Activated naive CD4-positive, alpha-beta T cell treated with anti-CD3 and anti-CD28 coated beads for 36 hours (primary cell): ENCODE measurements around the gene CADM4. TPM values are rescaled to one million over a fixed set of nuclear protein-coding genes. Genes with fewer than 3 reads are reported as not detected.
A peak's percentile ranks its signal among the peaks of the same experiment; 100 is the strongest.
"Not testable (repeated sequence)": the region's sequence is repeated elsewhere in the genome, so short reads cannot be mapped to it uniquely, and the experiment has no call there.

ENCODE experiments used
- CTCF ChIA-PET: fragments of 350-600 bp; sonication (Branson Sonifier 250); formaldehyde crosslinking; loops from one replicate; lab custom pipeline; 2021; ENCODE audit warnings: antibody characterized with exemption; lab: Charles Lee
- DNase-seq: peaks from one replicate; pipeline ENCODE4 v3.0.0-alpha.2; 2020
- H3K27ac Mint-ChIP-seq: one replicate; pipeline ENCODE4 v1.8.0; 2021; ENCODE audit warnings: mild to moderate bottlenecking, mixed read lengths
- H3K27me3 Mint-ChIP-seq: one replicate; pipeline ENCODE4 v1.8.0; 2021; ENCODE audit warnings: low read depth, mixed read lengths
- H3K36me3 Mint-ChIP-seq: one replicate; pipeline ENCODE4 v1.8.0; 2021; ENCODE audit warnings: low read depth, mixed read lengths
- H3K4me1 Mint-ChIP-seq: one replicate; pipeline ENCODE4 v1.8.0; 2021; ENCODE audit warnings: low read depth, mixed read lengths
- H3K4me3 Mint-ChIP-seq: one replicate; pipeline ENCODE4 v1.8.0; 2021; ENCODE audit warnings: mild to moderate bottlenecking, moderate library complexity, mixed read lengths
- H3K9me3 Mint-ChIP-seq: one replicate; pipeline ENCODE4 v1.8.0; 2021; ENCODE audit warnings: mixed read lengths
- intact Hi-C: fragments of 100-400 bp; cut with micrococcal nuclease; formaldehyde crosslinking; loops from one replicate; pipeline ENCODE4 v1.15.1; 2023
- total RNA-seq, 2 experiments: library from RNA; stranded (reverse); gene quantifications; one replicate each; pipeline ENCODE4 v1.2.3, GENCODE V29; 2021

CADM4 gene
- total RNA-seq, 2 experiments from 2014 or later: 0.64 to 0.67 TPM

DNA sequence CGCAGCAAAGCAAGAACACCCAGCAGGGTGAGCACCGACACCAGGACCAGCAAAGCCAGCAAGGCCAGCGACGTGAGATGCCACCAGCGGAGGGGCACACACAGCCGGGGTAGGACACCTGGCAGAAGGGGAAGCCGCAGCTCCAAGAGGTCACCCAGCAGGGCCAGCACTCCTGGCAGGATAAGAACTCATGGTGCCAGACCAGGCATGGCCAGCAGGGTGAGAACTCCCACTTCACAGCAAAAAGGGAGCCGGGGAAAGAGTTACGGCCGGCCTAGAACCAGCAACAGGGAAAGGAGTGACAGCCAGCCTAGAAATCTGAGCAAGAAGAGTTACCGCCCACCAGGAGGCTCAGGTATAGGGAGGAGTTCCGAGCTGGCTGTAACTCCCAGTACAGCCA lies 27.3 kb downstream of the CADM4 start:
- intact Hi-C loops: no loop called here
- Mint-ChIP-seq H3K9me3 (no peaks in the 10 kb centered on the region), H3K36me3 (peaks cover 9% of the 10 kb centered on the region), H3K27ac (no peak overlapping the region), H3K4me3 (no peak overlapping the region), H3K27me3 (no peaks in the 10 kb centered on the region), H3K4me1 (peaks cover 11% of the 10 kb centered on the region)
- CTCF ChIA-PET: no interaction called here
- no peak for DNase-seq

DNA sequence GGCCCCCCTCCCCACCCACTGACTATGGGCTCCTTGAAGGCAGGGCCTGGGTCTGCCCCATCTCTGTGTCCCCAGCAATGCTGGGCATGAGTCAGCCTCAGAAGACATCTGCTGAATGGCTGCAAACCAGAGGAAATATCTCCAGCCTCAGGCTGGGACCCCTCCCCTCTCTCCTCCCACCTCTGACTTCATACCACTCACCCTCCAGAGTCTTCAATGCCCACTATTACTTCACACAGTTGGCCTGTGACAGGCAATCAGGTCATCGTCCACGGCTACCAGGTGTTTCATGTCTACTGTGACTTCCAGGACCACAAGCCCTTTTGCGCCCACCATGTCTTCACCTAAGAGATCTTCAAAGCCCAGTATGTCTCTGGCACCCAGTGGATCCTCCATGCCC lies 27.9 kb downstream of the CADM4 start, which contains the start of gene SRRM5:
TSS of gene SRRM5 (plus strand) at position 301 of the 400 bp plus-strand sequence. CDS start at position 335, 34 bp downstream.
- CTCF ChIA-PET: no interaction called here
- no peak for DNase-seq
- no peaks in the 10 kb centered on the region for H3K9me3 Mint-ChIP-seq
- no peak within 1 kb of the TSS for H3K27ac Mint-ChIP-seq
- no peak within 1 kb of the TSS for H3K4me3 Mint-ChIP-seq
- no peaks in the 10 kb centered on the region for H3K27me3 Mint-ChIP-seq
- intact Hi-C loops: no loop called here
- peaks cover 9% of the 10 kb centered on the region for H3K4me1 Mint-ChIP-seq
- peaks cover 9% of the 10 kb centered on the region for H3K36me3 Mint-ChIP-seq

GRCh38 chr19:43610493-43610892 lies 29.2 kb downstream of the CADM4 start:
- Mint-ChIP-seq H3K9me3 (no peaks in the 10 kb centered on the region), H3K4me1 (peaks cover 7% of the 10 kb centered on the region), H3K4me3 (no peak overlapping the region), H3K27me3 (no peaks in the 10 kb centered on the region), H3K27ac (peak overlapping the region; percentile 50), H3K36me3 (peaks cover 9% of the 10 kb centered on the region)
- intact Hi-C loops: no loop called here
- CTCF ChIA-PET: no interaction called here
- no peak for DNase-seq

DNA sequence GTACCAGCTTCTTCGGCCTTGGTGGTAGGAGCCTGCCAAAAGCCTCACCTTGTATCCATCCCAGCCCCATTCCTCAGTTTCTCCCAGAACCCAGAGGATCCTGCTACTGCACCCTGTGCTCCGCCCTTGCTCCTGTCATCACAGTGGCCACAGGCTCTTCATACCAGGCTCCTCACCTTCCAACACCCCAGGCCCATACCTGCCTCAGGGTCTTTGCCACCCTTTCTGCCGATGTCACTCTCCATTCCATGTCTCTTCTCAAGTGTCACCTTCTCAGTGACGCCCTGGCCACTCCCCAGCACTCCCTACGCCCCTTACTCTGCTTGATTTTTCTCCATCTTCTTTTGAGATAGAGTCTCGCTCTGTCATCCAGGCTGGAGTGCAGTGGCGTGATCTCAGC lies 29.8 kb downstream of the CADM4 start:
- H3K27me3 Mint-ChIP-seq: no peaks in the 10 kb centered on the region
- DNase-seq: no peak
- no peaks in the 10 kb centered on the region for H3K9me3 Mint-ChIP-seq
- no peak overlapping the region for H3K27ac Mint-ChIP-seq
- CTCF ChIA-PET: no interaction called here
- intact Hi-C loops: no loop called here
- no peak overlapping the region for H3K4me3 Mint-ChIP-seq
- peaks cover 7% of the 10 kb centered on the region for H3K4me1 Mint-ChIP-seq
- peaks cover 9% of the 10 kb centered on the region for H3K36me3 Mint-ChIP-seq

DNA sequence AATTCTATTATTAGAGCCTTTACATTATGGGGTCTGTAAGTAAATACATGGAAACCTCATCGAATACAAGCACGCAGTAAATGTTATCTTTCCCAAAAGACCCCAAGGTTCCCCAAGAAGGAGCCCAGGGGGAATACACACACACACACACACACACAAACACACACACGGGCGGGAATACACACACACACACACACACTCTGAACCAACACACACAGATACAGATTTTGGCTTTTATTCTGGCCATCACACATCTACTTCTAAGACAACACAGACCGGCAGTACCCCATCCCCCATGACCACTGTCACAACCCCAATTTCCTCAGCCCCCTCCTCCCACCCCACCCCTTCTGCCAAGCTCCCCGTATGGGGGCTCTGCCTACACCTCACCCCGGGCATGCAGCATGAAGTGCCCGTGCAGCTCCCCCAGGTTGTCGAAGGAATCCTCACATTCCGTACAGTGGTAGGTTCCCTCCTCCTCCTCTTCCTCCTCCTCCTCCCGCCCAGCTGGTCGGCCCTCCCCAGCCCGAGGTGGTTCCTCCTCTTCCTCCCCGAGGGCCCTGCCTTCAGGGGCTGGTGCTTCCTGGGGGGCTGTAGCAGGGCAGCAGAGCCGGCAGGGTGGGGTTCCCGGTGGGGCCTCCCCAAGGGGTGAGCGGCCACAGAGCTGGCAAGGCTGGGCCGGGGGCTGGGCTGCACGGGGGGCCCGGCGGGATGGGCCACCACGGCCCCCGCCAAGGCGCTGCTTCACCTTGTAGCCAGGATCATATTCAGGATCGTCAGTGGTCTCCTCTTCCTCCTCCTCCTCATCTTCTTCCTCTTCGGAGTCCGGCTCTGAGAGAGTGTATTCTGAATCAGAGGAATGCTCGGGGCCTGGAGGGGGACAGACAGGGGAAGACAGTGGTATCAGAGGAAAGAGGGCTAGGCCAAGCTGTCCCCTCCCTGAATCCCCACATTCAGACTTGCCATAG lies 32.1 kb downstream of the CADM4 start:
- peaks cover 9% of the 10 kb centered on the region for H3K36me3 Mint-ChIP-seq
- CTCF ChIA-PET: no interaction called here
- no peak overlapping the region for H3K4me3 Mint-ChIP-seq
- no peaks in the 10 kb centered on the region for H3K9me3 Mint-ChIP-seq
- DNase-seq: no peak
- no peaks in the 10 kb centered on the region for H3K27me3 Mint-ChIP-seq
- peaks cover 5% of the 10 kb centered on the region for H3K4me1 Mint-ChIP-seq
- no peak overlapping the region for H3K27ac Mint-ChIP-seq
- intact Hi-C loops: no loop called here

DNA sequence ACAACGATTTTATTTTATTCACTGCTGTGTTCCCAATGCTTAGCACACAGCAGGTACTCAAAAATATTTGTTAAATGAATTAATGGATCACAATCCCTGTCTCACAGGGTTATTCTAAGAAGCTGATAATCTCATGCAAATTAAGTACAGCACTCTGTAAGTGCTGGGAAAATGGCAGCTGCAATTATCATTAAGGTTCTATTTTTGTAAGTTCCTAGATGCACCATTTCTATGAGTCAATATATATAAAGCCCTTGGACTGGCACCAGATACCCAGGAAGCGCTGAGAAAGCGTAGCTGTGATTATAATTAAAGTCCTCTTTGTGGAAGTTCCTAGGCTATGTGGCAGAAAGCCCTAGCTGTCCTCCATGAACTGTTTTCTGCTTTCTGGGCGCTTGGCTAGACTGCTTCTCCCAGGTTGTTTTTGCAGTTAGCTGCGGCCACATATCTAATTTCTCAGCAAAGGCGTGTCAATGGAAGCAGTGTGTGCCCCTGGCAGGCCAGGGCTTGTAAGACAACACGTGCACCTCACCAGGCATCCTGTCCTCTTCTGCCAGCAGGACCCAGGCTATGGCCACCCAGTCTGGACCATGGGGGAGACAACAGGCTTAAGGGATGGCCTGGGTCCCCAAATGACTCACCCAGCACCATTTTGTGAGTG lies 33.0 kb downstream of the CADM4 start:
- intact Hi-C loops: no loop called here
- H3K36me3 Mint-ChIP-seq: peaks cover 5% of the 10 kb centered on the region

DNA sequence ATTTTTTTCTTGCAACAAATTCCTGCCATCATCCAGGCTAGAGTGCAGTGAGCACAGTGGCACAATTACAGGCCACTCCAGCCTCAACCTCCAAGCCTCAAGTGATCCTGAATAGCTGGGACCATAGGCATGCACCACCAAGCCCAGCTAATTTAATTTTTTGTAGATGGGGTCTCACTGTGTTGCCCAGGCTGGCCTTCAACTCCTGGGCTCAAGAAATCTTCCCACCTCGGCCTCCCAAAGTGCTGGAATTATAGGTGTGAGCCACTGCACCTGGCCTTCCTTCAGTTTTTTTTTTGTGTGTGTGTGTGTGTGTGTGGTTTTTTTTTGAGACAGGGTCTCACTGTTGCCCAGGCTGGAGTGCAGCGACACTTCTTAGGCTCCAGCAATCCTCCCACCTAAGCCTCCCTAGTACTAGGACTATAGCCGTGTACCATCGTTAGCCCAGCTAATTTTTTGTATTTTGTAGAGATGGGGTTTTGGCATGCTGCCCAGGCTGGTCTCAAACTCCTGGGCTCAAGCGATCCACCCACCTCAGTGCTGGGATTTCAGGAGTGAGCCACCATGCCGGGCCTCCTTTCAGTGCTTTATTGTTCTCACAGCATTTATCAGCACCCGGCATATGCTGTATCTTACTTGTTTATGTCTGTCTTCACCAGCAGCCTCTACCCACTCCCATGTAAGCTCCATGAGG lies 33.6 kb downstream of the CADM4 start:
- Mint-ChIP-seq H3K9me3 (no peaks in the 10 kb centered on the region), H3K27ac (peak overlapping the region; percentile 32), H3K36me3 (peaks cover 6% of the 10 kb centered on the region), H3K4me1 (peaks cover 2% of the 10 kb centered on the region), H3K27me3 (no peaks in the 10 kb centered on the region), H3K4me3 (no peak overlapping the region)
- CTCF ChIA-PET: interaction anchor here (0.6 to 2.0 kb wide), 4 partner anchors 9 to 203 kb away, joined by 3 to 9 read pairs (median 4); no protein-coding TSS in a partner anchor
- DNase-seq: no peak
- intact Hi-C loops: no loop called here

More for the DNA sequence above, 33.0 kb downstream of the CADM4 start:
- H3K27me3 Mint-ChIP-seq: no peaks in the 10 kb centered on the region
- H3K9me3 Mint-ChIP-seq: no peaks in the 10 kb centered on the region
- peaks cover 2% of the 10 kb centered on the region for H3K4me1 Mint-ChIP-seq
- no peak overlapping the region for H3K27ac Mint-ChIP-seq
- no peak overlapping the region for H3K4me3 Mint-ChIP-seq
- CTCF ChIA-PET: interaction anchor here (1.8 kb wide), 1 partner anchor 9 kb away, joined by 4 read pairs; no protein-coding TSS in a partner anchor
- DNase-seq: no peak

- H3K9me3 Mint-ChIP-seq, H3K27ac Mint-ChIP-seq, H3K4me3 Mint-ChIP-seq, DNase-seq, intact Hi-C loops, H3K27me3 Mint-ChIP-seq, H3K36me3 Mint-ChIP-seq: not testable (repeated sequence)
- peaks cover 16% of the 10 kb centered on the region for H3K4me1 Mint-ChIP-seq
- CTCF ChIA-PET: interaction anchor here (1.0 kb wide), 1 partner anchor 153 kb away, joined by 3 read pairs; no protein-coding TSS in a partner anchor
These were observed 39.3 kb downstream of the CADM4 start for GRCh38 chr19:43600326-43600725.

DNA sequence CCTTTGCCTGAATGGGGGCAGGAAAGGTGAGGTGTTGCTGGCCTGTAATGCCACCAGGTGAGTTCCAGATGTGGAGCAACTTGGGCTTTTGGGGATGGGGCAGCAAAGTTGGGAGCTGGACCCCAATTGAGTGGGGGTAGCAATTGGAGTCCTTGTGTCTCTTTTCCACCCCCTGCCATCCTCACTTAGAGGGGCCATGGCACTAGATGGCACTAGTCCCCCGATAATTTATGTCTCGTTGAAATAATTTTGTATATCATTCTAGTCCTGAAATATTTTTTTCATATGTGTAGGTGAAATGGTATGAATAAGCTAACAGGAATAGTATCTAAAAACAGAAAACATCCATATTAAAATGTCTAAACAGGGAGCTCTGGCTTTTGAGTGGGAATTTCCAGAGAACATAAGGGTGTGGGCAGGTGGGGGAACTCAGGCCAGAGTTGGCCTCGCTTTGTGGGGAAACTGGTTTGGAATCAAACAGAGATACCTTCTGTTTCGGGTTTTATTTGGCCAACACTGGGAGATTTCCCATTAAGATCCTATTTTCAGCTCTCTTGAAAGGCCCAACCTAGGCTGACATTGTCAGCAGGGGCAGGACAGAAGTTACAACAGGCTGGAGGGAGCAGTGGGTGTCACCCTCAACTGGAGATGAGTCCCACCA lies 39.9 kb downstream of the CADM4 start:
- intact Hi-C loops: no loop called here
- CTCF ChIA-PET: interaction anchor here (0.7 to 1.0 kb wide), 2 partner anchors 153 kb away, joined by 3 read pairs; no protein-coding TSS in a partner anchor
- H3K27me3 Mint-ChIP-seq: no peaks in the 10 kb centered on the region
- peaks cover 2% of the 10 kb centered on the region for H3K36me3 Mint-ChIP-seq
- no peak overlapping the region for H3K27ac Mint-ChIP-seq
- H3K4me3 Mint-ChIP-seq: no peak overlapping the region
- H3K9me3 Mint-ChIP-seq: no peaks in the 10 kb centered on the region
- peaks cover 16% of the 10 kb centered on the region for H3K4me1 Mint-ChIP-seq
- no peak for DNase-seq

GRCh38 chr19:43598445-43599240 lies 41.0 kb downstream of the CADM4 start:
- no peaks in the 10 kb centered on the region for H3K27me3 Mint-ChIP-seq
- CTCF ChIA-PET: interaction anchor here (0.7 kb wide), 1 partner anchor 152 kb away, joined by 3 read pairs; no protein-coding TSS in a partner anchor
- H3K36me3 Mint-ChIP-seq: peaks cover 4% of the 10 kb centered on the region
- no peak overlapping the region for H3K27ac Mint-ChIP-seq
- no peak overlapping the region for H3K4me3 Mint-ChIP-seq
- H3K4me1 Mint-ChIP-seq: peaks cover 22% of the 10 kb centered on the region
- intact Hi-C loops: no loop called here
- no peak for DNase-seq
- no peaks in the 10 kb centered on the region for H3K9me3 Mint-ChIP-seq

DNA sequence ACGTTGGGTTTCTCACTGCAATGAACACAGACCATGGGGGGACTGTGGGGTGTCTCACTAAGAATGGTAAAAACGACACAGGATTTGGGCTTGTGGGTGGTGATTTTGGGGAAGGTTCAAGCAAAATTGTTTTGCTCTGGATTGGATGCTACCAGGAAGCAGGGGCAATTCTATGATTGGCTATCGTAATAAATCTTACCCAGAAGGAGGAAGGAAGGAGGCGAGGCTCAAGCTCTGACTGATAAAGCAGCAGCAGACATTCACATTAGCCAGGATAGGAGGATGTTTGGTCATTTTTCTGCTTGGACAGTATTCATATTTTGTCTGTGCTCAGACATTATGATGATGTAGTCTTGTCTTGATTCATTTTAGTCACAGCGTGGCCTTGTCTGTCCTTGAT lies 41.8 kb downstream of the CADM4 start:
- no peaks in the 10 kb centered on the region for H3K9me3 Mint-ChIP-seq
- peaks cover 27% of the 10 kb centered on the region for H3K4me1 Mint-ChIP-seq
- no peak for DNase-seq
- peak overlapping the region; percentile 97 for H3K27ac Mint-ChIP-seq
- peaks cover 8% of the 10 kb centered on the region for H3K36me3 Mint-ChIP-seq
- CTCF ChIA-PET: interaction anchor here (0.7 to 5.8 kb wide), 2 partner anchors 43 to 71 kb away, joined by 3 to 95 read pairs; no protein-coding TSS in a partner anchor
- H3K27me3 Mint-ChIP-seq: no peaks in the 10 kb centered on the region
- intact Hi-C loops: no loop called here
- H3K4me3 Mint-ChIP-seq: peak overlapping the region; percentile 93
